Smooth muscle cell (in vitro differentiated cells): ENCODE measurements around the gene FAM47E. TPM values are rescaled to one million over a fixed set of nuclear protein-coding genes. Genes with fewer than 3 reads are reported as not detected.

ENCODE experiments used
- DNase-seq: peaks from one replicate; lab custom pipeline; 2025; ENCODE audit not compliant: unreplicated experiment; lab: John Stamatoyannopoulos, UW
- H2AFZ ChIP-seq: fragments of 200-600 bp; sonication (generic); 2 replicates; pipeline ENCODE4 v1.6.0; 2016; ENCODE audit warnings: antibody characterized with exemption, low read depth, mild to moderate bottlenecking
- H3F3A ChIP-seq: fragments of 200-600 bp; sonication (generic); 2 replicates; pipeline ENCODE4 v1.6.0; 2017; ENCODE audit warnings: antibody characterized with exemption, low read depth
- H3K27ac ChIP-seq: fragments of 200-600 bp; sonication (generic); 2 replicates; pipeline ENCODE4 v1.5.1; 2016; ENCODE audit warnings: low read depth, mild to moderate bottlenecking
- H3K27me3 ChIP-seq: fragments of 200-600 bp; sonication (generic); 2 replicates; pipeline ENCODE4 v1.6.1; 2016; ENCODE audit warnings: low read depth, mild to moderate bottlenecking
- H3K36me3 ChIP-seq: fragments of 200-600 bp; sonication (generic); 2 replicates; pipeline ENCODE4 v1.5.1; 2016; ENCODE audit warnings: low read depth
- H3K4me1 ChIP-seq: fragments of 200-600 bp; sonication (generic); 2 replicates; pipeline ENCODE4 v1.5.1; 2016; ENCODE audit warnings: low read depth
- H3K4me2 ChIP-seq: fragments of 200-600 bp; sonication (generic); 2 replicates; pipeline ENCODE4 v1.6.0; 2016; ENCODE audit warnings: mild to moderate bottlenecking
- H3K4me3 ChIP-seq: fragments of 200-600 bp; sonication (generic); 2 replicates; pipeline ENCODE4 v1.5.1; 2016; ENCODE audit warnings: mild to moderate bottlenecking
- H3K79me2 ChIP-seq: fragments of 200-600 bp; sonication (generic); 2 replicates; pipeline ENCODE4 v1.6.0; 2016; ENCODE audit warnings: low read depth, mild to moderate bottlenecking
- H3K9ac ChIP-seq: fragments of 200-600 bp; sonication (generic); 2 replicates; pipeline ENCODE4 v1.6.0; 2016; ENCODE audit warnings: low read depth
- H3K9me3 ChIP-seq: fragments of 200-600 bp; sonication (generic); replicated peaks from 2 replicates; pipeline ENCODE4 v1.5.1; 2016; ENCODE audit warnings: low read depth
- H4K20me1 ChIP-seq: fragments of 200-600 bp; sonication (generic); 2 replicates; pipeline ENCODE4 v1.6.0; 2016; ENCODE audit warnings: low read depth
- CTCF ChIP-seq: fragments of 200-600 bp; sonication (generic); IDR thresholded peaks from 2 replicates; pipeline ENCODE4 v1.5.1; 2017; ENCODE audit warnings: borderline replicate concordance, mild to moderate bottlenecking, antibody characterized with exemption; ENCODE audit not compliant: insufficient read depth, poor library complexity, severe bottlenecking
- WGBS: methylation state at CpG from one replicate; pipeline ENCODE4 v1.1.7; 2016; ENCODE audit warnings: low lambda C conversion rate; 5-methylcytosine and 5-hydroxymethylcytosine counted together
- polyA plus RNA-seq: library from polyadenylated mRNA; unstranded; fragments of >200 nt; fragmentation: Nextera tagmentation; extraction: Ambion mirVana; gene quantifications from 2 replicates; pipeline ENCODE4 v1.2.1, GENCODE V29; 2016
- total RNA-seq: library from RNA; depleted of rRNA; stranded (reverse); fragments of >200 nt; gene quantifications from 2 replicates; pipeline ENCODE4 v1.2.3, GENCODE V29; 2014

The FAM47E gene
- total and polyA plus RNA-seq, 2 experiments from 2014 or later = 0.63 to 0.73 TPM

- Histone ChIP-seq H3K4me1 (no peaks in the 10 kb centered on the region), H2AFZ (no peak overlapping the region), H3F3A (peaks cover 13% of the 10 kb centered on the region), H3K9me3 (peaks cover 8% of the 10 kb centered on the region), H3K79me2 (no peaks in the 10 kb centered on the region), H3K4me2 (no peak overlapping the region), H4K20me1 (no peaks in the 10 kb centered on the region), H3K4me3 (no peak overlapping the region), H3K27ac (peak overlapping the region; percentile 71), H3K36me3 (no peaks in the 10 kb centered on the region), H3K9ac (no peak overlapping the region), H3K27me3 (no peaks in the 10 kb centered on the region)
- 47% methylated on average over 3 of the region's 3 CpGs for WGBS
- no peak for DNase-seq
- TF ChIP-seq CTCF = no peak
Measured at GRCh38 chr4:76296286-76296820, 44.8 kb downstream of the FAM47E start.

- H3K27me3 ChIP-seq = no peaks in the 10 kb centered on the region
Measured at GRCh38 chr4:76298227-76298626, 46.7 kb downstream of the FAM47E start.

GRCh38 chr4:76300012-76300411, 48.5 kb downstream of the FAM47E start:
- H2AFZ ChIP-seq = no peak overlapping the region
- TF ChIP-seq CTCF = no peak
- no peaks in the 10 kb centered on the region for H4K20me1 ChIP-seq
- H3K4me1 ChIP-seq = no peaks in the 10 kb centered on the region
- peak overlapping the region; percentile 78 for H3K27ac ChIP-seq
- H3K36me3 ChIP-seq = no peaks in the 10 kb centered on the region
- WGBS = 98% methylated on average over 4 of the region's 4 CpGs
- no peaks in the 10 kb centered on the region for H3K27me3 ChIP-seq
- peaks cover 11% of the 10 kb centered on the region for H3K79me2 ChIP-seq
- DNase-seq = no peak
- peaks cover 25% of the 10 kb centered on the region for H3F3A ChIP-seq
- H3K4me3 ChIP-seq = no peak overlapping the region
- no peak overlapping the region for H3K4me2 ChIP-seq
- H3K9me3 ChIP-seq = peaks cover 8% of the 10 kb centered on the region
- H3K9ac ChIP-seq = no peak overlapping the region

More at GRCh38 chr4:76298227-76298626, 46.7 kb downstream of the FAM47E start:
- H3K36me3 ChIP-seq = no peaks in the 10 kb centered on the region
- H4K20me1 ChIP-seq = no peaks in the 10 kb centered on the region
- no peaks in the 10 kb centered on the region for H3K79me2 ChIP-seq
- H3F3A ChIP-seq = peaks cover 20% of the 10 kb centered on the region
- TF ChIP-seq CTCF = no peak
- peaks cover 8% of the 10 kb centered on the region for H3K9me3 ChIP-seq
- DNase-seq = no peak
- no peak overlapping the region for H3K4me2 ChIP-seq
- no peak overlapping the region for H2AFZ ChIP-seq
- H3K4me1 ChIP-seq = no peaks in the 10 kb centered on the region
- H3K9ac ChIP-seq = no peak overlapping the region
- H3K4me3 ChIP-seq = no peak overlapping the region
- no peak overlapping the region for H3K27ac ChIP-seq

- no peak for TF ChIP-seq CTCF
- peak overlapping the region; percentile 1 for H3K9ac ChIP-seq
- peaks cover 19% of the 10 kb centered on the region for H3K79me2 ChIP-seq
- 33% methylated on average over 4 of the region's 4 CpGs for WGBS
- no peaks in the 10 kb centered on the region for H3K36me3 ChIP-seq
- no peaks in the 10 kb centered on the region for H3K27me3 ChIP-seq
- H3F3A ChIP-seq = peaks cover 22% of the 10 kb centered on the region
- no peak for DNase-seq
- no peak overlapping the region for H3K4me3 ChIP-seq
- peak overlapping the region; percentile 78 for H3K27ac ChIP-seq
- peak overlapping the region; percentile 45 for H3K4me2 ChIP-seq
- no peaks in the 10 kb centered on the region for H4K20me1 ChIP-seq
- no peak overlapping the region for H2AFZ ChIP-seq
- peaks cover 5% of the 10 kb centered on the region for H3K4me1 ChIP-seq
- H3K9me3 ChIP-seq = peaks cover 8% of the 10 kb centered on the region
Measured at GRCh38 chr4:76301068-76301774, 49.7 kb downstream of the FAM47E start.
